ENCODE data around the gene RAD51B.

The RAD51B gene

GRCh38 chr14:67785270-67786109, 34.1 kb upstream of the RAD51B start:
- DNase-seq (ENCODE audit: low spot score): no peak
- TF ChIP-seq CTCF (IDR thresholded peaks at IDR 0.05; ENCODE audit: extremely low read depth, missing control alignments): no peak

- TF ChIP-seq CTCF (IDR thresholded peaks at IDR 0.05; ENCODE audit: extremely low read depth, missing control alignments): no peak
- DNase-seq (ENCODE audit: low spot score): no peak
Observed at GRCh38 chr14:67787673-67788072, 31.9 kb upstream of the RAD51B start.

GRCh38 chr14:67798731-67799130, 20.8 kb upstream of the RAD51B start:
- no peak for TF ChIP-seq CTCF (IDR thresholded peaks at IDR 0.05; ENCODE audit: extremely low read depth, missing control alignments)
- DNase-seq (ENCODE audit: low spot score): no peak

GRCh38 chr14:67800743-67801142, 18.8 kb upstream of the RAD51B start:
- no peak for TF ChIP-seq CTCF (IDR thresholded peaks at IDR 0.05; ENCODE audit: extremely low read depth, missing control alignments)

GRCh38 chr14:67806246-67806645, 13.3 kb upstream of the RAD51B start:
- no peak for DNase-seq (ENCODE audit: low spot score)
- no peak for TF ChIP-seq CTCF (IDR thresholded peaks at IDR 0.05; ENCODE audit: extremely low read depth, missing control alignments)

More at GRCh38 chr14:67800743-67801142, 18.8 kb upstream of the RAD51B start:
- no peak for DNase-seq (ENCODE audit: low spot score)

GRCh38 chr14:67814821-67815220, 4.8 kb upstream of the RAD51B start:
- TF ChIP-seq CTCF (IDR thresholded peaks at IDR 0.05; ENCODE audit: extremely low read depth, missing control alignments): no peak
- DNase-seq (ENCODE audit: low spot score): no peak

GRCh38 chr14:67815573-67816225, 3.9 kb upstream of the RAD51B start:
- no peak for DNase-seq (ENCODE audit: low spot score)
- TF ChIP-seq CTCF (IDR thresholded peaks at IDR 0.05; ENCODE audit: extremely low read depth, missing control alignments): no peak

Measured in GM20000 (cell line).